Stimulated activated naive CD4-positive, alpha-beta T cell treated with Interleukin-2 at 50 U/mL for 16 hours (primary cell): ENCODE measurements around the gene VSTM2L.

ENCODE experiments used
- DNase-seq: peaks from one replicate; lab custom pipeline; 2025; lab: John Stamatoyannopoulos, UW

VSTM2L gene

GRCh38 chr20:37901240-37901639, 1.7 kb upstream of the VSTM2L start:
- no peak for DNase-seq

GRCh38 chr20:37901654-37902503, 1.0 kb upstream of the VSTM2L start:
- no peak for DNase-seq

GRCh38 chr20:37903317-37904007, 535 bp downstream of the VSTM2L start:
- DNase-seq: no peak

GRCh38 chr20:37904008-37904642, 1.2 kb downstream of the VSTM2L start:
- no peak for DNase-seq

GRCh38 chr20:37904845-37905373, 2.0 kb downstream of the VSTM2L start:
- no peak for DNase-seq

GRCh38 chr20:37905671-37906613, 3.0 kb downstream of the VSTM2L start:
- DNase-seq: no peak

GRCh38 chr20:37907330-37907676, 4.4 kb downstream of the VSTM2L start:
- no peak for DNase-seq

- no peak for DNase-seq
Observed at GRCh38 chr20:37907677-37908401, 4.9 kb downstream of the VSTM2L start.

GRCh38 chr20:37911261-37911660, 8.3 kb downstream of the VSTM2L start:
- DNase-seq: no peak

- no peak for DNase-seq
Observed at GRCh38 chr20:37911838-37912281, 8.9 kb downstream of the VSTM2L start.

GRCh38 chr20:37912874-37913273, 9.9 kb downstream of the VSTM2L start:
- DNase-seq: no peak

- DNase-seq: no peak
Observed at GRCh38 chr20:37913567-37914366, 10.8 kb downstream of the VSTM2L start.

GRCh38 chr20:37914367-37914671, 11.4 kb downstream of the VSTM2L start:
- DNase-seq: no peak

GRCh38 chr20:37914672-37915433, 11.9 kb downstream of the VSTM2L start:
- no peak for DNase-seq

GRCh38 chr20:37915434-37915787, 12.5 kb downstream of the VSTM2L start:
- no peak for DNase-seq

GRCh38 chr20:37915800-37916570, 13.1 kb downstream of the VSTM2L start:
- no peak for DNase-seq

GRCh38 chr20:37917461-37917860, 14.5 kb downstream of the VSTM2L start:
- no peak for DNase-seq

- DNase-seq: no peak
Observed at GRCh38 chr20:37918035-37918434, 15.1 kb downstream of the VSTM2L start.
